Heart left ventricle (tissue), 16 donors: Measurements from ENCODE around the gene SLC66A1. TPM values are rescaled to one million over a fixed set of nuclear protein-coding genes. Genes with fewer than 3 reads are reported as not detected.

ENCODE experiments used
- ATAC-seq, 4 donors: fragments of 200-7000 bp; cut with Tn5 transposase; one replicate each; pipeline ENCODE4 v1.9.1; 2020 to 2022; ENCODE audit warnings: moderate library complexity in 4 of 4, mild to moderate bottlenecking in 3 of 4, moderate number of reproducible peaks in 1 of 4
- DNase-seq, 5 donors: peaks; one replicate each; pipeline ENCODE4 v3.0.0-alpha.2; 2020
- H3K27ac ChIP-seq, 12 donors: fragments of 200-600 bp; sonication (generic) in 4 of 12; one replicate each; pipeline versions ENCODE4 v1.5.0 to v1.8.0; 2016 to 2022; ENCODE audit warnings: mild to moderate bottlenecking in 2 of 12
- H3K27me3 ChIP-seq, 9 donors: fragments of 200-600 bp; sonication (generic) in 2 of 9; one replicate each; pipeline versions ENCODE4 v1.5.1 to v1.8.0; 2016 to 2022; ENCODE audit warnings: mild to moderate bottlenecking in 3 of 9
- H3K36me3 ChIP-seq, 9 donors: fragments of 200-600 bp; sonication (generic) in 2 of 9; one replicate each; pipeline versions ENCODE4 v1.5.0 to v1.8.0; 2018 to 2022; ENCODE audit warnings: mild to moderate bottlenecking in 2 of 9
- H3K4me1 ChIP-seq, 12 donors: fragments of 200-600 bp; sonication (generic) in 4 of 12; one replicate each; pipeline versions ENCODE4 v1.5.0 to v1.8.0; 2016 to 2022; ENCODE audit warnings: mild to moderate bottlenecking in 3 of 12
- H3K4me3 ChIP-seq, 12 donors: fragments of 200-600 bp; sonication (generic) in 4 of 12; one replicate each; pipeline versions ENCODE4 v1.5.0 to v1.8.0; 2017 to 2022; ENCODE audit warnings: mild to moderate bottlenecking in 9 of 12, moderate library complexity in 4 of 12
- H3K9me3 ChIP-seq, 12 donors: fragments of 200-600 bp; sonication (generic) in 4 of 12; one replicate each; pipeline versions ENCODE4 v1.5.0 to v1.8.0; 2016 to 2022; ENCODE audit warnings: mild to moderate bottlenecking in 1 of 12
- POLR2A ChIP-seq, 2 donors: fragments of 450-650 bp; IDR thresholded peaks; one replicate each; pipeline ENCODE4 v1.6.1; 2017; ENCODE audit warnings: antibody characterized with exemption in 2 of 2, mild to moderate bottlenecking in 2 of 2, moderate library complexity in 2 of 2
- WGBS, 4 donors: extraction: QIAGEN DNeasy Blood & Tissue Kit in 2 of 4; methylation state at CpG; one replicate each; pipeline versions ENCODE4 v1.1.5 to v1.1.7; 2013 to 2018; 5-methylcytosine and 5-hydroxymethylcytosine counted together
- intact Hi-C, 10 donors: fragments of 100-400 bp; cut with DNase I; formaldehyde crosslinking; loops; one replicate each; pipeline versions ENCODE4 v1.11.1 to v1.14.2; 2022
- polyA plus RNA-seq, 2 donors: library from polyadenylated mRNA; stranded (reverse); fragments of 200-250 nt; gene quantifications; one replicate each; pipeline ENCODE4 v1.2.3, GENCODE V29; 2013
- total RNA-seq, 9 donors: library from RNA; depleted of rRNA in 2 of 9; stranded (reverse); fragments of >200 nt in 2 of 9; fragmentation: NEBNext Ultra II Directional in 3 of 9; extraction: Animal tissue kit (Norgen Biotek cat#: 25700) in 3 of 9; gene quantifications; one replicate each; pipeline versions ENCODE4 v1.1.0 to v1.2.4, GENCODE V29; 2016 to 2023
- TF ChIP-seq, protein P1 (sequence below), 12 donors: fragments of 200-600 bp; sonication (generic) in 4 of 12; IDR thresholded peaks; one replicate each; pipeline versions ENCODE4 v1.5.0 to v1.8.0; 2018 to 2022; ENCODE audit warnings: antibody characterized with exemption in 12 of 12, mild to moderate bottlenecking in 5 of 12
- donor health status: ischemic (EF 13 %, LVEDD 7.1; RV severe dilation, severe dysfunction).
- donor health status: healthy with polysubstance abuse.
- donor health status: DM: no; HTN: yes; CAD: no.
- donor health status: DM: no; HTN: no; CAD: no.
- donor health status: ischemic (EF 25% LVEDD 6.9; RV normal size, moderate dysfunction).
- donor health status: ischemic (EF 25% LVEDD 5.7; RV mildly dilated, moderate dysfunction).
- donor health status: healthy.
- donor health status: DM: yes; HTN: yes; CAD: no.
- donor health status: ischemic (EF 35%, LVEDD 5.7; RV mildly dilated, moderate dysfunction).
- donor health status: nonischemic (EF 11% LVEDD 7.7; RV severe dilation, severe dysfunction).
- donor health status: DM: yes; HTN: yes; CAD: no.
- donor health status: PGD.
- donor health status: ischemic (EF 29% LVEDD 5.4; RV normal size, mild dysfunction).
- donor health status: nonischemic (EF 23%, LVEDD 6.1; RV moderate dilation, normal function).

Gene SLC66A1
- total and polyA plus RNA-seq, 11 donors, result 6.4 to 19.4 (median 9.7) TPM

DNA sequence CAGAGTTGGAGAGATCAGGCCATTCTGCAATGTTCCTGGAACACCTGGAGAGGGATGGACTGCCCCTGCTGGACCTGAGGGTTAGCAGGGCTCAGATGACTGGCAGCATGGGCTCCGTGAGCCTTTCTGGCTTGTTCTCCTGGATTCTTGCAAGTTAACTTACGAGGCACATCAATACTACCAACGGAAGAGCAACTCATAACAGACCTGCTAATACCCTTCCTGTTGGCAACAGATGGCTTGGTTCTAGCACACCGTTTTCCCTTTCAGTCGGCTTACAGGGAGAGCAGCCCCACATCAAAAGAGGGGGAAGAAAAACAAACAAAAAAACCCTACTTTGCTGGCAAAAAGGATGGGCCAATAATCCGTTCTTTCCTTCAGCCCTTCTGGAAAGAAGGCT is 47.9 kb downstream of the SLC66A1 start:
- Histone ChIP-seq H3K9me3 (no peaks in the 10 kb centered on the region), H3K4me1 (peaks cover 0 to 29% (median 10%) of the 10 kb centered on the region in 12 donors), H3K27me3 (no peaks in the 10 kb centered on the region), H3K27ac (no peak overlapping the region), H3K36me3 (peaks cover 0 to 71% (median 29%) of the 10 kb centered on the region in 9 donors), H3K4me3 (no peak overlapping the region)
- TF ChIP-seq, protein P1, sequence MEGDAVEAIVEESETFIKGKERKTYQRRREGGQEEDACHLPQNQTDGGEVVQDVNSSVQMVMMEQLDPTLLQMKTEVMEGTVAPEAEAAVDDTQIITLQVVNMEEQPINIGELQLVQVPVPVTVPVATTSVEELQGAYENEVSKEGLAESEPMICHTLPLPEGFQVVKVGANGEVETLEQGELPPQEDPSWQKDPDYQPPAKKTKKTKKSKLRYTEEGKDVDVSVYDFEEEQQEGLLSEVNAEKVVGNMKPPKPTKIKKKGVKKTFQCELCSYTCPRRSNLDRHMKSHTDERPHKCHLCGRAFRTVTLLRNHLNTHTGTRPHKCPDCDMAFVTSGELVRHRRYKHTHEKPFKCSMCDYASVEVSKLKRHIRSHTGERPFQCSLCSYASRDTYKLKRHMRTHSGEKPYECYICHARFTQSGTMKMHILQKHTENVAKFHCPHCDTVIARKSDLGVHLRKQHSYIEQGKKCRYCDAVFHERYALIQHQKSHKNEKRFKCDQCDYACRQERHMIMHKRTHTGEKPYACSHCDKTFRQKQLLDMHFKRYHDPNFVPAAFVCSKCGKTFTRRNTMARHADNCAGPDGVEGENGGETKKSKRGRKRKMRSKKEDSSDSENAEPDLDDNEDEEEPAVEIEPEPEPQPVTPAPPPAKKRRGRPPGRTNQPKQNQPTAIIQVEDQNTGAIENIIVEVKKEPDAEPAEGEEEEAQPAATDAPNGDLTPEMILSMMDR (IDR thresholded peaks at IDR 0.05), result no peak
- no peak for TF ChIP-seq POLR2A (IDR thresholded peaks at IDR 0.05)
- 56 to 68% (median 62%) methylated on average over 6 of the region's 6 CpGs for WGBS, 4 donors
- DNase-seq (no peak), ATAC-seq (no peak)
- intact Hi-C loops, result no loop called here

- Histone ChIP-seq H3K27ac (no peak overlapping the region), H3K9me3 (no peaks in the 10 kb centered on the region), H3K4me3 (no peak overlapping the region), H3K4me1 (peaks cover 0 to 29% (median 10%) of the 10 kb centered on the region in 12 donors), H3K27me3 (no peaks in the 10 kb centered on the region), H3K36me3 (peaks cover 0 to 71% (median 25%) of the 10 kb centered on the region in 9 donors)
- WGBS, 4 donors, result 61 to 70% (median 63%) methylated on average over 11 of the region's 11 CpGs
- no peak for TF ChIP-seq POLR2A (IDR thresholded peaks at IDR 0.05)
- TF ChIP-seq, protein P1 (IDR thresholded peaks at IDR 0.05), result no peak
- intact Hi-C loops, result no loop called here
- ATAC-seq (peak in 1 of 4 donors; percentile 12), DNase-seq (peak in 1 of 5 donors; percentile 38)
These were observed 48.3 kb downstream of the SLC66A1 start for GRCh38 chr1:19360432-19360831.

DNA sequence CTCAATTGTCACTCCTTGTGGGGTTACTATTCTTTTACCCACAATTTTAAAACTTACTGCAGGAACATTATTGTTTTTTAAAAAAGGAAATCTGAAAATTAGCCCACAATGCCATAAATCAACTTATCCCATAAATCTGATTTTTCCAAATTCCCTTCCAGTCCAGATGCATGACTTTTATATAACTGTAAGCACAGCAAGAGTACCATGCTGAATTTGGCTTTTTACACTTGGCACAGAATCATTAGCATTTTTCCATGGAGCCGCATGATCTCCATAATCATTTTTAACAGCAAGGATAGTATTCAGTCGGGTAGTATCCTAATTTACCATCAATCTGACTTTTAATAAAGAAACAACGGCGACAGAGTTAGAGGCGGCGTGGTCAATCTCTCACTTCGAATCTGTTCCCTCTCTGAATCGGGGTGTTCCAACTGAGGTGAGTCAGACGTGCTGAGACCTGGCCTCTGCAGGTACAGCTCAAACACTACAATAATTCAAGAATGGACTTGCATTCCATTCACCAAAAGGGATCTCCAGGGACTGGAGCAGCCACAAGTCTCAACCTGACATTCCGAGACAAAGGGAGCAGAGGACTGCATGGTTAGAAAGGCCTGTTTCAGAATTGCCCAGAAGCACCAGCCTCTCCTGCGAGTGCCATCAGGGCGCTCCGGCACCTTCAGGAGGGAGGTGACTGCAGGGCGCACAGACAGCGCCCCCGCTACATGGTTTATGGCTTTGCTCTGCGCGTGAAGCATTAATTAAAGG is 48.9 kb downstream of the SLC66A1 start:
- H3K36me3 ChIP-seq, result peaks cover 0 to 66% (median 19%) of the 10 kb centered on the region in 9 donors
- H3K27ac ChIP-seq, result no peak overlapping the region
- H3K4me3 ChIP-seq, result no peak overlapping the region
- peaks cover 0 to 29% (median 12%) of the 10 kb centered on the region in 12 donors for H3K4me1 ChIP-seq
- ATAC-seq (no peak), DNase-seq (no peak)
- 90 to 95% (median 92%) methylated on average over 17 to 18 of the region's 18 CpGs for WGBS, 4 donors
- no peaks in the 10 kb centered on the region for H3K27me3 ChIP-seq
- intact Hi-C loops, result no loop called here
- no peak for TF ChIP-seq POLR2A (IDR thresholded peaks at IDR 0.05)
- TF ChIP-seq, protein P1 (IDR thresholded peaks at IDR 0.05), result no peak
- no peaks in the 10 kb centered on the region for H3K9me3 ChIP-seq

DNA sequence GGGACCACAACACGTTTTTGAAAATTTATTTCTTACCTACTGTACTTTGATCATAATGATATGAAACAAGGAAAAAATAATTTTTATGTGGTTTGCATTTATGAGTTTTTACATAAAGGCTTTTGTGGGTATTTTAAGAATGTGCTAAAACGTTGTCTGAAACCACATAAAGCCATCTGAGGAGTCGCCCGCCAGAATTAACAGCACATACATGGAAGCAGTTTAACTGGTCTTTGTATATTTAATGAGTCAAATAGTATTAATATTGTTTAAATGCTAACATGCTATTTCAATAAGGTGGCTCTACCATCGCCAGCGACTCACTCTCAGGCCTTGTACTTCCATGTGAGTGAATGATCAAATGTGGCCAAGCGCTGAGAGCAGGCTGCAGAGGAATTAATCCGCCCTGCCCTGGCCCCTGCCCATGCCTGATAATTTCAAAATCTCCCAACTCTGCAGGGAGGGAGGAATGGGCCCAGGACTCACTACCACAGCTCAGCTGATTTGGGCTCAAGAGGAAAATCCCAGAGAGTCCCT is 49.6 kb downstream of the SLC66A1 start:
- Histone ChIP-seq H3K4me3 (no peak overlapping the region), H3K4me1 (peaks cover 0 to 34% (median 15%) of the 10 kb centered on the region in 12 donors), H3K27me3 (no peaks in the 10 kb centered on the region), H3K9me3 (no peaks in the 10 kb centered on the region), H3K36me3 (peaks cover 0 to 60% (median 13%) of the 10 kb centered on the region in 9 donors), H3K27ac (no peak overlapping the region)
- DNase-seq (no peak), ATAC-seq (no peak)
- 82 to 95% (median 88%) methylated on average over 8 of the region's 8 CpGs for WGBS, 4 donors
- TF ChIP-seq POLR2A (IDR thresholded peaks at IDR 0.05), result no peak
- TF ChIP-seq, protein P1 (IDR thresholded peaks at IDR 0.05), result no peak
- intact Hi-C loops, result no loop called here
